NCI-H1417 (cell line): Measurements from ENCODE around the gene TNRC6B.
"Not testable (repeated sequence)": the region's sequence is repeated elsewhere in the genome, so short reads cannot be mapped to it uniquely, and the experiment has no call there.

Source experiments
- DNase-seq, 3 experiments: peaks; one replicate each; lab custom pipeline; 2025; lab: John Stamatoyannopoulos, UW

TNRC6B gene, protein sequence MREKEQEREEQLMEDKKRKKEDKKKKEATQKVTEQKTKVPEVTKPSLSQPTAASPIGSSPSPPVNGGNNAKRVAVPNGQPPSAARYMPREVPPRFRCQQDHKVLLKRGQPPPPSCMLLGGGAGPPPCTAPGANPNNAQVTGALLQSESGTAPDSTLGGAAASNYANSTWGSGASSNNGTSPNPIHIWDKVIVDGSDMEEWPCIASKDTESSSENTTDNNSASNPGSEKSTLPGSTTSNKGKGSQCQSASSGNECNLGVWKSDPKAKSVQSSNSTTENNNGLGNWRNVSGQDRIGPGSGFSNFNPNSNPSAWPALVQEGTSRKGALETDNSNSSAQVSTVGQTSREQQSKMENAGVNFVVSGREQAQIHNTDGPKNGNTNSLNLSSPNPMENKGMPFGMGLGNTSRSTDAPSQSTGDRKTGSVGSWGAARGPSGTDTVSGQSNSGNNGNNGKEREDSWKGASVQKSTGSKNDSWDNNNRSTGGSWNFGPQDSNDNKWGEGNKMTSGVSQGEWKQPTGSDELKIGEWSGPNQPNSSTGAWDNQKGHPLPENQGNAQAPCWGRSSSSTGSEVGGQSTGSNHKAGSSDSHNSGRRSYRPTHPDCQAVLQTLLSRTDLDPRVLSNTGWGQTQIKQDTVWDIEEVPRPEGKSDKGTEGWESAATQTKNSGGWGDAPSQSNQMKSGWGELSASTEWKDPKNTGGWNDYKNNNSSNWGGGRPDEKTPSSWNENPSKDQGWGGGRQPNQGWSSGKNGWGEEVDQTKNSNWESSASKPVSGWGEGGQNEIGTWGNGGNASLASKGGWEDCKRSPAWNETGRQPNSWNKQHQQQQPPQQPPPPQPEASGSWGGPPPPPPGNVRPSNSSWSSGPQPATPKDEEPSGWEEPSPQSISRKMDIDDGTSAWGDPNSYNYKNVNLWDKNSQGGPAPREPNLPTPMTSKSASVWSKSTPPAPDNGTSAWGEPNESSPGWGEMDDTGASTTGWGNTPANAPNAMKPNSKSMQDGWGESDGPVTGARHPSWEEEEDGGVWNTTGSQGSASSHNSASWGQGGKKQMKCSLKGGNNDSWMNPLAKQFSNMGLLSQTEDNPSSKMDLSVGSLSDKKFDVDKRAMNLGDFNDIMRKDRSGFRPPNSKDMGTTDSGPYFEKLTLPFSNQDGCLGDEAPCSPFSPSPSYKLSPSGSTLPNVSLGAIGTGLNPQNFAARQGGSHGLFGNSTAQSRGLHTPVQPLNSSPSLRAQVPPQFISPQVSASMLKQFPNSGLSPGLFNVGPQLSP (N-terminal part only)

DNA sequence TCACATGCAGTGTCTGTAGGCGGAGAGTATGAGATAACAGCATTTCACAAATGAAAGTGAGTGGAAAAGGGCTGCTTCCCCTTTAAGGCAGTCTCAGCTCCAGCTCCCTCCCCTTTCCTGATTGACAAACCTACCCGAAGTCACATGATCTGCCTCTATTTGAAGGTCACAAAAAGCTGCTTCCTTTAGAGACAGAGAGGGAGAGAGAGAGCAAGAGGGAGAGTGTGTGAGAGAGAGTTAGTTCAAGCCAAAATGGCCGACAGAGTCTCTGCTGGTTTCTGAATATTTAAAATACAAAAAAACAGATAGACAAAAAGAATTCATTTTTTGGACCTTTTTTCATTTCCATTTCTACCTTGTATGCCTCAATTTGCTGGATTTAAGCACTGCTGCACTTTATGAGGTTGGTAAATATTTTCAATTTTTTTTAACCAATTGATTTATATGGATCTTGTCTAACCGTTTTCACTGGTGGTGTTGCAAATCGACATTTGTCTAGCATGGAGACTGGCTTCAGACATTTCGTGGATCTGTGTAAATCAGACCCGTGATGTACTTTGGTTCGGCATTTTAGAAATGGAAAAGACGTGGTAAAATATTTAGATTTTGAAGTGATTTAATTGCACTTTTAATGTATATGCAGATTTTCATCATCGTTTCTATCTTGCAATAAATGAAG lies at the start of gene TNRC6B:
TSS of gene TNRC6B (plus strand) at position 188 of the 679 bp plus-strand sequence. CDS start at position 399, 211 bp downstream.
- DNase-seq = peak; percentile 71 to 96 (median 86)

DNA sequence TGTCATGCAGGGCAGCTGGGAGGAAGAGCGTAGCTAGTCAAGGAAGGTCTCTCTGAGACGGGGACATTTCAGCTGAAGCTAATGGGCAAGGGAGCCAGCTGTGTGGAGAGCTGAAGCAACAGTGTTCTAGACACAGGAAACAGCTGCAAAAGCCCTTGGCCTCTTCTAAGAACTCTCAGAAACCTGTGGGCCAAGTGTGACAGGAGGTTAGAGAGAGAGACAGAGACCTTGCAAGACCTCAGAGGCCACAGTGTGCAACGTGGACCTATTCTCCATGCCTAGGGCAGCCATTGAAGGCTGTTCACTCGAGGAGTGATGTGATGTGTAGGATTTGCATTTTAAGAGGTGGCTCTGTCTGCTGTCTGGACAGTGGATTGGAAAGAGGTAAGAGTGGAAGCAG lies 48.7 kb upstream of the TNRC6B start:
- no peak for DNase-seq

DNA sequence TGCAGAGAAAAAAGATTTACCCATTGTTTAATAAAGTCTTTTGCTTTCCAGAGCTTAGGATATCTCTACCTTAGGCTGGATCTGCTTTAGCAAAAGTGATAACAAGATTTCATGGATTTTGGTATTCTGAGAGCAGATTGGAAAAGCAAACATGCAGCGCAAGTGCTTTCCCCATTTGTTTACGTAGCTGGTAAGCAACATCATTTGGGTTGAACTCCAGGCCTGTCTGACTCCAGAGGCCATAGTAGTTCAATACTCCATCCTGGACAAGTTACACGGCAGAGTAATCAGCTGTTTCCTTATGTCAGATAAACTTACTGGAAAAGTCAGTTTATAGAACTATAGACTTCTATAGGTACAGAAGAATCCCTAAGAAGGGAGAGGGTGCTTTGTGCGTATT lies 40.6 kb upstream of the TNRC6B start:
- no peak for DNase-seq

DNA sequence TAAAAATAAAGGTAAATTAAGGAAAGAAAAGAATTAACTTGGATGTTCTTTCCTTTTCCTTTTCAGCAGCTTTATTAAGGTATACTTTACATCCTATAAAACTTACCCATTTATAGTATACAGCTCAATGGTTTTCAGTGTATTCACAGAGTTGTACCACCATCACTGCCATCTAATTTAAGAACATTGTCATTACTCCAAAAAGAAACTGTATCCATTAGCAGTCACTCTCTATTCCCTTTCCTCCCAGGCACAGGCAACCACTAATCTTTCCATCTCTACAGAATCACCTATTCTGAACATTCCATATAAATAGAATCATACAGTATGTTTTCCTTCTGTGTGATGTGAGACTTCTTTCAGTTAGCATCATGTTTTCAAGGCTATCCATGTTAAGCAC lies 38.9 kb upstream of the TNRC6B start:
- no peak for DNase-seq

DNA sequence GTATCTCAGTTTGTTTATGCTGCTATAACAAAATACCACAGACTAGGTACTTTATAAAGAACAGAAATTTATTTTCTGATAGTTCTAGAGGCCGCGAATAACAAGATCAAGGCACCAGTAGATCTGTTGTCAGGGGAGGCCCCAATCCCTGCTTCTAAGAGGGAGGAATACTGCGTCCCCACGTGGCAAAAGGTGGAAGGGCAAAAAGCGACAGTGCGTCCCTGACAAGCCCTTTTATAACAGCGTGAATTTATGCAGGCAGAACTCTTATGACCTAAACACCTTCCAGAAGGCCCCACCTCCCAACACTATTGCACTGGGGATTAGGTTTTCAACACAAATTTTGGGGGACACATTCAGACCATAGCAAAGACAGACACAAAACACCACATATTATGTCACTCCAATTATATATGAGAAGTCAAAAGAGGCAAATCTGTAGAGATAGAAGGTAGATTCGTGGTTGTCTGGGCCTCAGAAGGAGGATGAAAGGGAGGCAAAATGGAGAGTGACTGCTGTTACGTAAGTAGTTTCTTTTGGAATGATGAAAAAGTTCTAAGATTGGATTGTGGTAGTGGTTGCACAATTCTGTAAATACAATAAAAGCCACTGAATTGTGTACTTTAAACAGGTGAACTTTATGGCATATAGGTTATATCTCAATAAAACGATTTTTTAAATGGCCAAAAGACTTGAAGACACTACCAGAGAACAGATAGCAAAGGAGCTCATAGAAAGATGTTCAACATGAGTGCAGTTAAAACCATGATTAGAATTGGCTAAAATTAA lies 30.1 kb upstream of the TNRC6B start:
- no peak for DNase-seq

DNA sequence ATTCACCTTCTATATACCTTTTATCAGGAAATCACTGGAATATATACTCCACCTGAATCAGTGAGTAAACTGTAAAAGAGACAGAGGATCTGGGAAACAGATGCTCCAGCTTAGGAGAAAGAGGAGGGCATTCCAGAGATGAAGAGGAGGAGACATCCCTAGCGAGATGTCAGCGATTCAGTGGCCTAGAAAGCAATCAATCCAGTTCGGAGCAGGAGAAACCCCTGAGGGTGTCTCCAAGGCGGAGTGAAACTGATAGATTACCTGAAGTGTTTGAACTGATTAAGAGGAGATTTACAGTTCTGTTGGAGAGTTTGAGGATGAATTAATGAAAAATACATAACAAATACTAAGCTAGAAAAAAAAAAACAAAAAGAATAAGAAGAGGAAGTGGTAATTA lies 24.5 kb upstream of the TNRC6B start:
- DNase-seq = peak in 2 of 3 experiments; percentile 19 to 67

DNA sequence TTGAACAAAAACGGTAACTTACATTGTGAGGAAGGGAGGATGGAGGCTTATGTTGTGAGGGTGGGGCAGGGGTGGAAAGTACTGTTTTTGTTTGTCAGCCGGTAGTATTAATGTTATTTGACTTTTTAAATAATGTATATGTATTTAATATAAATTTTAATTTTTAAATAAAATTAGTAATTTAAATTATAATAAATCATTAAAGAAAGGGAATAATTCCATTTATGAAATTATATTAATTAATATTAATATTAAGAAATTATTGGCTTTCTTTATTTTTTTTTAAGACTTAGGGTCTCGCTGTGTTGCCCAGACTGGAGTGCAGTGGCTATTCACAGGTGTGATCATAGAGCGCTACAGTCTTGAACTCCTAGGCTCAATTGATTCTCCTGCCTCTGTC lies 24.0 kb upstream of the TNRC6B start:
- no peak for DNase-seq

DNA sequence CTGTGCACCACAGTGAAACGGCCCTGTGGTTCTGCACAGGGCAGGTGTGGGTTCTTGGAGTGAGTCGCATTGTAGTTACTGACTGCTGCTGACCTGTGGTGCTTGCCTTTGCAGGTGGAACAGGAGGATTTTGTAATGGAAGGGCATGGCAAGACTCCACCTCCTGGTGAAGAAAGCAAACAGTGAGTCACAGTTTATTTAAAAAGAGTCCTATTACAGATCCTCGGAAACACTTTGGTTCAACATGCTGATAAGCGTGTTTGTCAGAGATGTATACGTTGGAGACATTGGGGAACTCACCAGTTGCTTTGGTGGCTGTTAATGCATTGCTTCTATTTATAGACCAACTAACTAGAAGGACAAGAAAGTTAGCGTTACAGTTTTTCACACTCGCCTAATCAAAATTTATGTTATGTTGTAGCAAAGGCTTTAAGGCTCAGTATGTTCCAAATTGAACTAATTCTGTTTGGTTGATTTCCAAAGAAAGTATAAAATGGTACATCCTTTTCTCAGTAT lies 21.7 kb upstream of the TNRC6B start:
- peak; percentile 32 to 69 (median 66) for DNase-seq

DNA sequence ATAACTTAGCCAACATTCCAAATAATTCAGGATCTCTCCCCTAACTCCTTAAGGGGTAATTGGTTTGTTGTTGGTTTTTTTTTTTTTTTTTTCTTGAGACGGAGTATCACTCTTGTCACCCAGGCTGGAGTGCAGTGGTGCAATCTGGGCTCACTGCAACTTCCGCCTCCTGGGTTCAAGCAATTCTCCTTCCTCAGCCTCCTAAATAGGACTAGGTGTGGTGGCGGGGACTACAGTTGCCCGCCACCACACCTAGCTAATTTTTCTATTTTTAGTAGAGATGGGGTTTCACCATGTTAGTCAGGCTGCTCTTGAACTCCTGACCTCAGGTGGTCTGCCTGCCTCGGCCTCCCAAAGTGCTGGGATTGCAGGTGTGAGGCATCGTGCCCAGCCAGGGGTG lies 21.0 kb upstream of the TNRC6B start:
- not testable (repeated sequence) for DNase-seq

DNA sequence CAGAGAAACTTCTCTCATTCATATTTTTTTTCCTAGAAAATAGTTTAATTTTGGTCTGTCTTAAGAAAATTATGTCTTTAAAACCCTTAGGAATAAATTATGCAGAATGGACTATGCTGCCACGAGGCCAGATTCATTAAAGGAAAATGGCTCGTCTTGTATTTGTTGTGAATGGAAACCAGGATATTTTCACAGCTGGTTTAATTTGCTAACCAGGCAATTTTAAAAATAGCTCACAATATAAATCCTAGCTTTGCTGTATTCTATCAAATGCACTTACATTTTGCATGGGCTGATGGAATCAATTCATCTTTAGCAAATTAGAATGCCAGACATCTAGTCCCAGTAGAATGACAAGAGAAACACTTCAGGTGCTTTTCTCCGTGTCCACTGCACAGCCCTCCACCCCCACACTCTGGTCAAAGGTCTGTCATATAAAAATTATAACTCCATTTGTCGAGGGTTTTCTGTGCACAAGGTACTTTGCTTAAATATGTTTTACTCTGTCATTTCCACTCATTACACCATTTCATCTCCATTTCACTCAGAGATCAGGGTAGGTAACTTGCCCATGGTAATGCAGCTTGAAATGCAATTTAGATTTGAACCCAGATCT lies 20.3 kb upstream of the TNRC6B start:
- peak in 1 of 3 experiments; percentile 32 for DNase-seq

DNA sequence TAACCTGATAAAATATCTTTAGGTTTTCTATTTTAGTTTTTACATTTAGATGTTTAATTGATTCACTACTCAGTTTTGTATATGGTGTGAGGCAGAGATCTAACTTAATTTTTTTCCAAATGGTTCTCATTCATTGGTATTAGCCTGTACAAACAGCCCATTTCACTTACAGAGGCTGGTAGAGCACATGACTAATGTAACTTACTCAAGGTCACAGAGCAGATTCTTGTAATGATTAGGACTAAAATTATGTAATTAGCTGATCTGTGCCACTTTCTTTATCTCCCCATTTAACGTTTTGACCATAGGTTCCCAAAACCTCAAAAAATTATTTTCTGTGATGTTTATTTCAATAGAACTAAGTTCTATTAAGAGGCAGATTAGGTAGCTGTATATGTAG lies 16.5 kb upstream of the TNRC6B start:
- DNase-seq = no peak

DNA sequence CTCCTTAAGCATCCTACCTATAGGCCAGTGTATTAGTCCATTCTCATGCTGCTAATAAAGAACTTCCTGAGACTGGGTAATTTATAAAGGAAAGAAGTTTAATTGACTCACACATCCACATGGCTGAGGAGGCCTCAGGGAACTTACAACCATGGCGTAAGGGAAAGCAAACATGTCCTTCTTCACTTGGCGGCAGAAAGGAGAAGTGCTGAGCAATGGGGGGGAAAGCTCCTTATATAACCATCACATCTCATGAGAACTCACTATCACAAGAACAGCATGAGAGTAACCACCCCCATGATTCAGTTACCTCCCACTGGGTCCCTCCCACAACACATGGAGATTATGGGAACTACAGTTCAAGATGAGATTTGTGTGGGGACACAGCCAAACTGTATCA lies 12.2 kb upstream of the TNRC6B start:
- DNase-seq = not testable (repeated sequence)

DNA sequence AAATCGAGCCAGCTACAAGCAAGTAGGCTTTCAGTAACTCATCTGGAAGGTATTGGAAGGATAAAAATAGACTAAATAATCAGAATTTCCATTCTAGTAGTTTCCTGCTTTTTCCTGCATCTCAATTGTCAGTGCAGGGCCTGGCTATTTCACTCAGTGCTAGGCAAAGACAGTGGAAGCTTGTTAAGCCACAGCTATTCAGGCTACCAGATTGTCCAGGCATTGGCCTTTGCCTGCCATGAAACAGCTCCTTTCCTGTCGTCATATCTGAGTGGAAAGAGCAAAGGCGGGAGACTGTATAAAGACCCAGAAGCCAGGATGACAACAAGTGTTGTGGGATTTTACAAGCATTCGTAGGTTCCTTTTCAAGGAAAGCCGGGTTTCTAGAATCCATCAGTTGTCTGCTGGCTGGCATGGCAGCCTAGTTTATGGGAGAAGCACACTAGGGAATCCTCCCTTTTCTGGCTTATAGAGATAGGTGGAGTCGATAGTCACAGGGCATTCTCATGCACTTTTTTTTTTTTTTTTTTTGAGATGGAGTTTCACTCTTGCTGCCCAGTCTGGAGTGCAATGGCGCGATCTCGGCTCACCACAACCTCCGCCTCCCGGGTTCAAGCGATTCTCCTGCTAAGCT lies 2.0 kb upstream of the TNRC6B start:
- no peak for DNase-seq

DNA sequence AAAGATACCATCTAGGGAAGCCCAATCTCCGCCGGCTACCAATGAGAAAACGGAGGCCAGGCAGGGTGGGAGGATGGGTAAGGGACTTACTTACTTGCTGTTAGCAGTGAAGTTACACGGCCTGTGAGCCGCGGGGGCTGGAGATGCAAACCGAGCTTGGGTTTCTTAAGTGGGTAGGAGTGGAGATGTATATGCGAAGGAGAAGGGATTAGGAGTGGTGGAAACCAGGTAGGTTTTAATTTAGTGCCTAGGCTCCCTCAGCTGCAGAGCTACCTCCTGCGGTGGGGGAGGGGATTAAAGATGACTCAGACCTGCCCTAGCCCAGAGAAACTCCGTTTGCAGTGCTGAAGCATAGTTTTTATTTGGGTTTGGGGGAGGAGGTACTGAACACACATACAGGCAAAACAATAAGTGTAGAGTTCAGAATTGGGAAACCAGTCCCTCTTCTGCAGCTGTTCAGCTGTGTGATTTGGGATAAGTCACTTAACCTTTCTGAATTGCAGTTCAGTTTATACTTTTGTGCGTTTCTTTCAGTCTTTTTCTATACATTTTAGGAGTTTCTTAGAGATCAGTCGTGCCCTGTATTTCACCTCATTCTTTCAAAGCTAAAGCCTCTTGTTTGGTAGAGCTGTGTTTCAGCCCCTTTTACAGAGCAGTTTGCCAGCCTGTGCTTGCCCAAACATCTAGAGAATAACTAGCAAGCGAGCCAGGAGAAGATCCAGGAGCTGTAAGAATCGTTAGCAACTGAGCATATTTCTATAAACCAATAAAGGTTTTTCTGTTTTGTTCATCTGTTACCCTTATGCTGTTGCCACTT lies 596 bp upstream of the TNRC6B start:
- peak in 2 of 3 experiments; percentile 10 to 39 for DNase-seq

DNA sequence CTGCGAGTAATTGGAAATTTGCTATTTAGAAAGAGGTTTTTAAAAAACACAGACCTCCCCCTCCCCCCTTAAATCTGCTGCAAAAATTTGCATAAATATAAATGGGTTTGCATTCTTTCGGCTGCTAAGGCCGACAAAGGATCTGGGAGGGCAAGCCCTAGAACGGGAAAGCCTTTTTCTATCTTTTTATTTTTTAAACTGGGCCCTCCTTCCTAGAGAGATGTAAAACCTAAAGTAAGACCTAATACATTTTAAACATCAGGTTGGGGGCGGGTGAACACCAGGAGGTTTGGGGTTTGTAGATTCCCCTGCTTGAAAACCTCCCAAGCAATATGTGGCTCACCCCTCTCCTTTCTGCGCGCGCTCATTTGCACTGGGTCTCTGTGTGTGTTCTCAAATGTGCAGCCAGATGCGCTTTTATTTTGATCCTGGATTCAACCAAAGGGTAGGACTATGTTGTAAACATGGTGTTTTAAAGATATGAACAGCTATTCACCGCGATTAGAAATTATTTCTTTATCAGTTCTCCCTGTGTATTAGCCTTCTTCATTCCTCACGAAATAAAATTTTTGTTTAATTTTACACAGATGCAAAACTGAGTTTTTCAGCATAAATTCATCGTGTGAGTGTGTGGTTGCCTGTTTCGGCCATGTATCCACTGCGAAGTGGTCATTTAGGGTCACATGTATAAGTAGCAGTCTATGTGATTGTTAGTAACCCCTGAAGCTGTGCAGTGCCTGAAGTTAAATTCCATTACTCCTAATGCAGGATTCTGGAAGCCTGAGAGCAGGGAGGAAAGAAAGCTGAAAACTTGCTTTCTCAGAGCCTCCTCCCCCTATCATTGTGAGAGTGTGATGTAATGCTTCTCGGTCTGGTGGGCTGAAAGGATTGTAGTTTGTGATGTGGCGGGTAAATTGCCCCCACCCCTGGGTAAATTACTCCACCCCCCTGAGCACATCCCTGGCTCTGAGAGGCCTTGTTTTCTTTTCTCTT lies 988 bp downstream of the TNRC6B start:
- DNase-seq = peak; percentile 33 to 69 (median 40)

DNA sequence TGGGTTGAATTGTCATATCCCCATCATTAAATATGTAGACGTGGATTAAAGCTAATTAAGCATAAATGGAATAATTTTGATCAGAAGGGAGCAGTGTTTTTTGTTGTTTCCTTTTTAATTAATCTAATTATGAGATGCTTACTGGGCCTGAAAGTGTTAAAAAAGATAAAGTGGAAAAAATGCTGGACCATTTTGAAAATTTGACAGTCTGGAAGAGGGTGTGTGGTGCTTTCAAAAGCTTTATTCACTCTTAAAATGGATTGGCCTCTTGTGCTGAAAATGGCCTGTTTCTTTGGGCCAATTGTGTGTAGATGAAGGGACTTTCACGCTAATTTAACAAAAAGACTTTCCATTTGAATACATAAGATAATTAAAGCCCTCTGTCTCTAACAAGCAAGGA lies 1.8 kb downstream of the TNRC6B start:
- DNase-seq = no peak

DNA sequence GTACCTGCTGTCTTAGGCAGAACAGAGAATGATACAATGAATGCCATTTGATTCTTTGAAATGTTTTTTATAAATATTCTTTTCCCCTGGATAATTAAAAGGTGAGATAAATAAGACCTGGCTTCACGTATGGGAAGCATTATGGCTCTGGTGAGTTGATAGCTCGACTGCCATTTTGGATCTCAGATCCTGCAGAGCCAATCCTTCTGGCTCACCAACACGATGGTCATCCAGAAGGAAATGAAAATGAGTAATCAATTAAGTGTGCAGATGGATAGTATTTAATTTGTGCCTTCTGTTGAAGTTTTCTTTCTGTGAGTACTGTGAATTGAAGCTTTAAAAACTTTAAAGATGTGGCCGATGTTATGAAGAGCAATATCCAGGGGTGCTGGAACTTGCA lies 2.7 kb downstream of the TNRC6B start:
- DNase-seq = no peak
